ENCODE measurements around the gene CPNE7.

DNA sequence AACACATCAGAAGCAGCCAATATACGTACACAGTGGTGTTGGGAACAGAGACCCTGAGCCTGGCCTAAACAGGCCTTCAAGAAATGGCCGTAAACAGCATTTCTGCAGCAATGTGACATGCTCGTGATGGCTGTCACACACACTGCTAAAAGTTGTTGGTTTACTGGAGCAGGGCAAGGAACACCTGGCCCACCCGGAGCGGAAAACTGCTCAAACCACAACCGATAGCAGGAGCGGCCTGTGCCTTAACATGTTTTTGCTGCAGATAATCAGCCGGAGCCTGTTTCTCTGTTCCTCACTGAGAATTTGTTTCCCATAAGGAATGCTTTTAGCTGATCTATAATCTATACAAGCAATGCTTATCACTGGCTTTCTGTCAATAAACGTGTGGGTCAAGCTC, 31.9 kb downstream of the CPNE7 start:
- TF ChIP-seq, protein P1, sequence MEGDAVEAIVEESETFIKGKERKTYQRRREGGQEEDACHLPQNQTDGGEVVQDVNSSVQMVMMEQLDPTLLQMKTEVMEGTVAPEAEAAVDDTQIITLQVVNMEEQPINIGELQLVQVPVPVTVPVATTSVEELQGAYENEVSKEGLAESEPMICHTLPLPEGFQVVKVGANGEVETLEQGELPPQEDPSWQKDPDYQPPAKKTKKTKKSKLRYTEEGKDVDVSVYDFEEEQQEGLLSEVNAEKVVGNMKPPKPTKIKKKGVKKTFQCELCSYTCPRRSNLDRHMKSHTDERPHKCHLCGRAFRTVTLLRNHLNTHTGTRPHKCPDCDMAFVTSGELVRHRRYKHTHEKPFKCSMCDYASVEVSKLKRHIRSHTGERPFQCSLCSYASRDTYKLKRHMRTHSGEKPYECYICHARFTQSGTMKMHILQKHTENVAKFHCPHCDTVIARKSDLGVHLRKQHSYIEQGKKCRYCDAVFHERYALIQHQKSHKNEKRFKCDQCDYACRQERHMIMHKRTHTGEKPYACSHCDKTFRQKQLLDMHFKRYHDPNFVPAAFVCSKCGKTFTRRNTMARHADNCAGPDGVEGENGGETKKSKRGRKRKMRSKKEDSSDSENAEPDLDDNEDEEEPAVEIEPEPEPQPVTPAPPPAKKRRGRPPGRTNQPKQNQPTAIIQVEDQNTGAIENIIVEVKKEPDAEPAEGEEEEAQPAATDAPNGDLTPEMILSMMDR (IDR thresholded peaks at IDR 0.05 in 2 of 3, conservative IDR thresholded peaks at IDR 0.05 in 1 of 3; ENCODE audit: control insufficient read depth in 2 of 3, extremely low read depth in 1 of 3, insufficient read depth in 1 of 3, low read depth in 3 of 3, low read length in 3 of 3) = no peak
- TF ChIP-seq GATAD2B (conservative IDR thresholded peaks at IDR 0.05; ENCODE audit: low read depth) (no peak), EZH2 (IDR thresholded peaks at IDR 0.05; ENCODE audit: borderline replicate concordance, control insufficient read depth, low read depth, low read length) (no peak)

Measured in GM12878 (cell line).